ENCODE results near the gene BLACAT1. TPM values are rescaled to one million over a fixed set of nuclear protein-coding genes. Genes with fewer than 3 reads are reported as not detected.

BLACAT1 gene
- total and polyA plus RNA-seq, 9 of the 15 experiments (the other 6 are each of a cell fraction or from before 2014, with no cell fraction given) = 0.10 to 5.9 (median 0.73) TPM

DNA sequence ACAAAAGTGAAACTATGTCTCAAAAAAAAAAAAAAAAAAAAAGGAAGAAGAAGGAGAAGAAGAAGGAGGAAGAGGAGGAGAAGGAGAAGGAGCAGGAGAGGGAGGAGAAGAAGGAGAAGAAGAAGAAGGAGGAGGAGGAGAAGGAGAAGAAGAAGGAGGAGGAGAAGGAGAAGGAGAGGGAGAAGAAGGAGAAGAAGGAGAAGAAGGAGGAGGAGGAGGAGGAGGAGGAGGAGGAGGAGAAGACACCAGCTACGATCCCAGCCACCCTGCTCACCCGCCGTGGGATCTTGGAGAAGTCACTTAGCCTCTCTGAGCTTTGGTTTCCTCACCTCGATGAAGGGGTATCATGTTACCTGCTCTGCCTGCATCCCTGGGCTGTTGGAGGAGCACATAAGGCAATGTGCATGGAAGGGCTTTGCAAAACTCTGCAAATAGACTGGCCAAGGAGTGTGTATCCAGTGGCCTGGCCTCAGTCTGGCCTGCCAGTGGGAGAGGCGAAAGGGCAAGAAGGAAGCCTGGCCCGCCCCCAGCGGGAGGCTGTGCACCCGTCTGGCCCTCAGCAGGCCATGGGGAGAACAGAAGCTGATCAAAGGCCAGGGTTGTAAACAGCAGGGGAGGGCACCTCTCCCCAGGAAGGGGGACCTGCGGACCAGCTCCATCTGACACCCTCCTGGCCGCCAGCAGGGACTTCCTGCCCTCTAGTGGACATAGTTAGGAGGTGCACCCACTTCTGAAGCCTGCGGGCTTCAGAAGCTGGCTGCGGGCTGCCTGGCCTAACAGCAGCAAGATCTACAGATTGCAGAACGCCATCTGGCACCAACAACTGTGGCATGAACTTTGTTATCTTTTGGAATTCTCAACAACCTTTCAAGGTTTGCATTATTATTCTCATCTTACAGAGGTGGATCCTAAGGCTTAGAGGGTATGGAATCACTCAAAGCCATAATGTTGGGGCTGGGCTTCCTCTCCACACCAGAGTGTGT, 29.4 kb upstream of the BLACAT1 start (continued):
- TF ChIP-seq TAF7 (tag; IDR thresholded peaks at IDR 0.05) (no peak), YY1 (IDR thresholded peaks at IDR 0.05; ENCODE audit: borderline replicate concordance in 1 of 3, control insufficient read depth in 1 of 3, extremely low read depth in 1 of 3, insufficient read depth in 3 of 3, insufficient read length in 1 of 3, insufficient replicate concordance in 2 of 3, low read depth in 1 of 3, low read length in 2 of 3) (peak in 1 of 3 experiments; percentile 49), SPI1 (IDR thresholded peaks at IDR 0.05; ENCODE audit: borderline replicate concordance, low read depth, low read length) (no peak), ELF2 (CRISPR knock-in tag; IDR thresholded peaks at IDR 0.05) (no peak), ZNF232 (CRISPR knock-in tag; IDR thresholded peaks at IDR 0.05) (no peak), RB1 (IDR thresholded peaks at IDR 0.05; ENCODE audit: low read depth) (peak; percentile 68), TARDBP (IDR thresholded peaks at IDR 0.05) (0 out of 2 replicates have a peak, but pooled peaks have one; percentile 23), RAD21 (CRISPR knock-in tag; conservative IDR thresholded peaks at IDR 0.05 in 1 of 2, IDR thresholded peaks at IDR 0.05 in 1 of 2) (peak; percentile 94 to 98), NKRF (IDR thresholded peaks at IDR 0.05; ENCODE audit: borderline replicate concordance) (no peak), REST (IDR thresholded peaks at IDR 0.05; ENCODE audit: borderline replicate concordance) (peak; percentile 93), REST (CRISPR knock-in tag; IDR thresholded peaks at IDR 0.05; ENCODE audit: low read depth) (no peak), ZNF512 (tag; IDR thresholded peaks at IDR 0.05) (peak; percentile 61), CC2D1A (IDR thresholded peaks at IDR 0.05) (peak; percentile 81)
